Heart left ventricle (tissue), 13 donors: ENCODE data around the gene PLSCR5.

Experiments used
- POLR2A ChIP-seq, 2 donors: fragments of 450-650 bp; IDR thresholded peaks; one replicate each; pipeline ENCODE4 v1.6.1; 2017; ENCODE audit warnings: antibody characterized with exemption in 2 of 2, mild to moderate bottlenecking in 2 of 2, moderate library complexity in 2 of 2
- TF ChIP-seq, protein P1 (sequence below), 12 donors: fragments of 200-600 bp; sonication (generic) in 4 of 12; IDR thresholded peaks; one replicate each; pipeline versions ENCODE4 v1.5.0 to v1.8.0; 2018 to 2022; ENCODE audit warnings: antibody characterized with exemption in 12 of 12, mild to moderate bottlenecking in 5 of 12
- donor health status: ischemic (EF 13 %, LVEDD 7.1; RV severe dilation, severe dysfunction).
- donor health status: DM: no; HTN: yes; CAD: no.
- donor health status: DM: no; HTN: no; CAD: no.
- donor health status: ischemic (EF 25% LVEDD 6.9; RV normal size, moderate dysfunction).
- donor health status: ischemic (EF 25% LVEDD 5.7; RV mildly dilated, moderate dysfunction).
- donor health status: ischemic (EF 35%, LVEDD 5.7; RV mildly dilated, moderate dysfunction).
- donor health status: nonischemic (EF 11% LVEDD 7.7; RV severe dilation, severe dysfunction).
- donor health status: DM: yes; HTN: yes; CAD: no.
- donor health status: PGD.
- donor health status: ischemic (EF 29% LVEDD 5.4; RV normal size, mild dysfunction).
- donor health status: nonischemic (EF 23%, LVEDD 6.1; RV moderate dilation, normal function).

GRCh38 chr3:146574173-146574572 is 31.0 kb downstream of the PLSCR5 start:
- TF ChIP-seq, protein P1, sequence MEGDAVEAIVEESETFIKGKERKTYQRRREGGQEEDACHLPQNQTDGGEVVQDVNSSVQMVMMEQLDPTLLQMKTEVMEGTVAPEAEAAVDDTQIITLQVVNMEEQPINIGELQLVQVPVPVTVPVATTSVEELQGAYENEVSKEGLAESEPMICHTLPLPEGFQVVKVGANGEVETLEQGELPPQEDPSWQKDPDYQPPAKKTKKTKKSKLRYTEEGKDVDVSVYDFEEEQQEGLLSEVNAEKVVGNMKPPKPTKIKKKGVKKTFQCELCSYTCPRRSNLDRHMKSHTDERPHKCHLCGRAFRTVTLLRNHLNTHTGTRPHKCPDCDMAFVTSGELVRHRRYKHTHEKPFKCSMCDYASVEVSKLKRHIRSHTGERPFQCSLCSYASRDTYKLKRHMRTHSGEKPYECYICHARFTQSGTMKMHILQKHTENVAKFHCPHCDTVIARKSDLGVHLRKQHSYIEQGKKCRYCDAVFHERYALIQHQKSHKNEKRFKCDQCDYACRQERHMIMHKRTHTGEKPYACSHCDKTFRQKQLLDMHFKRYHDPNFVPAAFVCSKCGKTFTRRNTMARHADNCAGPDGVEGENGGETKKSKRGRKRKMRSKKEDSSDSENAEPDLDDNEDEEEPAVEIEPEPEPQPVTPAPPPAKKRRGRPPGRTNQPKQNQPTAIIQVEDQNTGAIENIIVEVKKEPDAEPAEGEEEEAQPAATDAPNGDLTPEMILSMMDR (IDR thresholded peaks at IDR 0.05), result no peak
- TF ChIP-seq POLR2A (IDR thresholded peaks at IDR 0.05), result no peak
